ENCODE results near the gene TEX261. TPM values are rescaled to one million over a fixed set of nuclear protein-coding genes. Genes with fewer than 3 reads are reported as not detected.

The TEX261 gene
- polyA plus RNA-seq, 1 of the 3 experiments (the other 2 are of a cell fraction), result 44.3 TPM

DNA sequence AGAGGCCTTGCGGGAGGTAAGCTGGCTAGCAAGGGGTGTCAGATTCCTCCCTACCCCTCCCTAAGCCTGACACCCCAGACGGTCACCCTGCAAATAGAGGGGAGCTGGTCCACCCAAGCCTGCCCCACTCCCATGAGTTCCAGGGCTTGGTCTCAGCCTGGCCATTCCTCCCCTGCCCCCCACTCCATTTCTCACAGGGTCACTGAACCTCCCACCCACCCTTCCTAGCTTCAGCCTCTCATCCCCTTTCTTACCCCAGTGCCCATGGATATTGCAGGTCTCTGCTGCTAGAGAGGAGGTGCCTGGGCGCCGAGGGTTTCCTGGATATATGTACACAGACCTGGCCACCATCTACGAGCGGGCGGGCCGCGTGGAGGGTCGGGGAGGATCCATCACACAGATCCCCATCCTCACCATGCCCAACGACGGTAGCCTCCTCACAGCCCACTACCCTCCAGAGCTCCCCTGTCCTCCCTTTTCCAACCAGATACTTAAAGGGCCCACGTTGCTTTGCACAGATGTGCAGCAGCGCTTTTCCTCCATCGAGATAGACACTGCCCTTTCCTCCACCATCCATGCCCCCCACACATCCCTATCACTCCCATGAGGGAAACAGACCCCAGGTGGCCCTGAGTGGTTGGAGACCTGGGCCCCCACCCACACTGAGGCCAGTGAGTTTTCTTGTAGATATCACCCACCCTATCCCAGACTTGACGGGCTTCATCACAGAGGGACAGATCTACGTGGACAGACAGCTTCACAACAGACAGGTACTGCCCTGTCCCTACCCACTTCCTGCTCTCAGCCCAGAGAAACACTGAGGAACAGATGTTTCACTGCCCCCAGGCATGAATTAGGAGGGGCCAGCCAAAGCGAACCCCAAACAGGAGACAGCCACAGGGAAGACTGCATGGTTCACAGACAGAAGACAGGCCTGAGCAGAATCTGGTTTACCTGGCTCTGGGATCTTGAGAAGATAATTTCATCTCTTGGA, 31.5 kb downstream of the TEX261 start:
- no peaks in the 10 kb centered on the region for H3K27me3 ChIP-seq (ENCODE audit: insufficient read depth)
- no peaks in the 10 kb centered on the region; a peak in 1 of 4 replicates for H3K4me1 ChIP-seq (ENCODE audit: control insufficient read depth in 1 of 2, insufficient read depth in 2 of 2, low read depth in 1 of 2, low read length in 1 of 2)
- DNase-seq, result peak; percentile 17
- no peak overlapping the region for H3K4me2 ChIP-seq
- TF ChIP-seq FOXM1 (IDR thresholded peaks at IDR 0.05; ENCODE audit: low read depth) (no peak), YY1 (IDR thresholded peaks at IDR 0.05; ENCODE audit: low read depth) (no peak), JUND (IDR thresholded peaks at IDR 0.05) (no peak), FOSL2 (IDR thresholded peaks at IDR 0.05; ENCODE audit: borderline replicate concordance, low read depth) (no peak), MEF2A (IDR thresholded peaks at IDR 0.05; ENCODE audit: borderline replicate concordance, low read depth) (no peak), TEAD4 (IDR thresholded peaks at IDR 0.05; ENCODE audit: borderline replicate concordance, insufficient read depth) (no peak), RCOR1 (IDR thresholded peaks at IDR 0.05; ENCODE audit: low read length) (no peak), SMC3 (IDR thresholded peaks at IDR 0.05; ENCODE audit: low read depth, low read length) (no peak), TAF1 (IDR thresholded peaks at IDR 0.05; ENCODE audit: borderline replicate concordance, low read depth, low read length) (no peak), RFX5 (IDR thresholded peaks at IDR 0.05; ENCODE audit: low read length) (no peak)
- TF ChIP-seq, protein P1, sequence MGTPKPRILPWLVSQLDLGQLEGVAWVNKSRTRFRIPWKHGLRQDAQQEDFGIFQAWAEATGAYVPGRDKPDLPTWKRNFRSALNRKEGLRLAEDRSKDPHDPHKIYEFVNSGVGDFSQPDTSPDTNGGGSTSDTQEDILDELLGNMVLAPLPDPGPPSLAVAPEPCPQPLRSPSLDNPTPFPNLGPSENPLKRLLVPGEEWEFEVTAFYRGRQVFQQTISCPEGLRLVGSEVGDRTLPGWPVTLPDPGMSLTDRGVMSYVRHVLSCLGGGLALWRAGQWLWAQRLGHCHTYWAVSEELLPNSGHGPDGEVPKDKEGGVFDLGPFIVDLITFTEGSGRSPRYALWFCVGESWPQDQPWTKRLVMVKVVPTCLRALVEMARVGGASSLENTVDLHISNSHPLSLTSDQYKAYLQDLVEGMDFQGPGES (IDR thresholded peaks at IDR 0.05; ENCODE audit: low read depth, low read length), result no peak
- no peak overlapping the region for H2AFZ ChIP-seq (ENCODE audit: low read depth)
- POLR2A ChIA-PET, result no interaction called here
- no peak overlapping the region for H3K4me3 ChIP-seq (ENCODE audit: low read depth in 2 of 2, low read length in 1 of 2)
- H3F3A ChIP-seq (replicated peaks; ENCODE audit: insufficient read depth), result no peaks in the 10 kb centered on the region
- no peaks in the 10 kb centered on the region for H3K9me2 ChIP-seq
- CTCF ChIA-PET, result interaction anchor here (0.6 to 9.5 kb wide), 15 partner anchors 8 to 178 kb away, joined by 3 to 93 read pairs (median 5); no protein-coding TSS in a partner anchor
- WGBS (ENCODE audit: low lambda C conversion rate), result 76% methylated on average over 16 of the region's 18 CpGs
- H3K27ac ChIP-seq (ENCODE audit: low read depth in 2 of 2, low read length in 1 of 2), result no peak overlapping the region
- H3K9me3 ChIP-seq, result no peaks in the 10 kb centered on the region
- no peaks in the 10 kb centered on the region for H3K79me2 ChIP-seq (ENCODE audit: insufficient read depth)
- no peaks in the 10 kb centered on the region for H4K20me1 ChIP-seq (ENCODE audit: insufficient read depth)
- H3K9ac ChIP-seq, result no peak overlapping the region
- no peaks in the 10 kb centered on the region for H3K36me3 ChIP-seq (replicated peaks in 1 of 2; ENCODE audit: control insufficient read depth in 1 of 2, insufficient read depth in 2 of 2, low read length in 1 of 2)

DNA sequence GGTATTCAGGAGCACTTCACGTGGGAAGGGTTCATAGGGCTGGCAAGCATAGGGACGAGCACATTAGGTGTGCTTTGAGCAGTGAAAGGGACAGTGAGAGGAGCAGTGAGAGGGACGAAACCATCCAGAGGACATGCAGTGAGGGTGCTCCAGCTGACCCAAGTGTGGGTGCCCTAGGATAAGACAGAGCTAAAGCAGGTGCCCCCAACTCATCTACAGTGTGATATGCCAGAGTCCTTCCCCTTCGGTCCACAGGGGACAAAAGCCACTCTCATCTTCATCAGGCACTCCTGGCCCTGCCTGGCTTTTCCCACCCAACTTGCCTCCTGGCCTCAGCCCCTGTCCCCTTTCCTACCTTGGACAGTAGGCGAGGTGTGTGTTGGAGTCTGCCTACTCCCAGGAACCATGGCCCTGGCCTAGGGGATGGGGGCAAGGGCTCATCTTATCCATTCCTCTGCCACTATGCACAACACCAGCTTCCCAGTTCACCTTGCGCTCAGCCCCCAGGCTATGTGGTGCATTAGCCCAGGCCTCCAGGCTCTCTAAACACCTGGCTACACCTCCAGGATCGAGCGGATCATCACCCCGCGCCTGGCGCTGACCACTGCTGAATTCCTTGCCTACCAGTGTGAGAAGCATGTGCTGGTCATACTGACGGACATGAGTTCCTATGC, 32.3 kb downstream of the TEX261 start:
- WGBS (ENCODE audit: low lambda C conversion rate), result 86% methylated on average over 12 of the region's 12 CpGs
- POLR2A ChIA-PET, result no interaction called here
- CTCF ChIA-PET, result interaction anchor here (0.6 to 9.5 kb wide), 10 partner anchors 13 to 107 kb away, joined by 3 to 93 read pairs (median 5); partner anchors contain the start of gene ANKRD53
- TF ChIP-seq EP300 (IDR thresholded peaks at IDR 0.05; ENCODE audit: borderline replicate concordance in 1 of 2, low read depth in 1 of 2, low read length in 1 of 2) (no peak), YY1 (IDR thresholded peaks at IDR 0.05; ENCODE audit: low read depth) (no peak), TCF12 (IDR thresholded peaks at IDR 0.05) (no peak), NFIC (IDR thresholded peaks at IDR 0.05; ENCODE audit: borderline replicate concordance) (no peak), TEAD4 (IDR thresholded peaks at IDR 0.05; ENCODE audit: borderline replicate concordance, insufficient read depth) (no peak), SMC3 (IDR thresholded peaks at IDR 0.05; ENCODE audit: low read depth, low read length) (no peak), EZH2phosphoT487 (IDR thresholded peaks at IDR 0.05; ENCODE audit: borderline replicate concordance, low read depth) (no peak), GATA2 (CRISPR knock-in tag; IDR thresholded peaks at IDR 0.05) (no peak), GABPA (IDR thresholded peaks at IDR 0.05; ENCODE audit: low read depth) (no peak), FOSL2 (IDR thresholded peaks at IDR 0.05; ENCODE audit: borderline replicate concordance, low read depth) (no peak), ELF1 (IDR thresholded peaks at IDR 0.05) (no peak), NRF1 (IDR thresholded peaks at IDR 0.05; ENCODE audit: low read depth, low read length) (no peak)
- TF ChIP-seq, protein P2, sequence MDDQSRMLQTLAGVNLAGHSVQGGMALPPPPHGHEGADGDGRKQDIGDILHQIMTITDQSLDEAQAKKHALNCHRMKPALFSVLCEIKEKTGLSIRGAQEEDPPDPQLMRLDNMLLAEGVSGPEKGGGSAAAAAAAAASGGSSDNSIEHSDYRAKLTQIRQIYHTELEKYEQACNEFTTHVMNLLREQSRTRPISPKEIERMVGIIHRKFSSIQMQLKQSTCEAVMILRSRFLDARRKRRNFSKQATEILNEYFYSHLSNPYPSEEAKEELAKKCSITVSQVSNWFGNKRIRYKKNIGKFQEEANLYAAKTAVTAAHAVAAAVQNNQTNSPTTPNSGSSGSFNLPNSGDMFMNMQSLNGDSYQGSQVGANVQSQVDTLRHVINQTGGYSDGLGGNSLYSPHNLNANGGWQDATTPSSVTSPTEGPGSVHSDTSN (IDR thresholded peaks at IDR 0.05), result no peak
- TF ChIP-seq, protein P3, sequence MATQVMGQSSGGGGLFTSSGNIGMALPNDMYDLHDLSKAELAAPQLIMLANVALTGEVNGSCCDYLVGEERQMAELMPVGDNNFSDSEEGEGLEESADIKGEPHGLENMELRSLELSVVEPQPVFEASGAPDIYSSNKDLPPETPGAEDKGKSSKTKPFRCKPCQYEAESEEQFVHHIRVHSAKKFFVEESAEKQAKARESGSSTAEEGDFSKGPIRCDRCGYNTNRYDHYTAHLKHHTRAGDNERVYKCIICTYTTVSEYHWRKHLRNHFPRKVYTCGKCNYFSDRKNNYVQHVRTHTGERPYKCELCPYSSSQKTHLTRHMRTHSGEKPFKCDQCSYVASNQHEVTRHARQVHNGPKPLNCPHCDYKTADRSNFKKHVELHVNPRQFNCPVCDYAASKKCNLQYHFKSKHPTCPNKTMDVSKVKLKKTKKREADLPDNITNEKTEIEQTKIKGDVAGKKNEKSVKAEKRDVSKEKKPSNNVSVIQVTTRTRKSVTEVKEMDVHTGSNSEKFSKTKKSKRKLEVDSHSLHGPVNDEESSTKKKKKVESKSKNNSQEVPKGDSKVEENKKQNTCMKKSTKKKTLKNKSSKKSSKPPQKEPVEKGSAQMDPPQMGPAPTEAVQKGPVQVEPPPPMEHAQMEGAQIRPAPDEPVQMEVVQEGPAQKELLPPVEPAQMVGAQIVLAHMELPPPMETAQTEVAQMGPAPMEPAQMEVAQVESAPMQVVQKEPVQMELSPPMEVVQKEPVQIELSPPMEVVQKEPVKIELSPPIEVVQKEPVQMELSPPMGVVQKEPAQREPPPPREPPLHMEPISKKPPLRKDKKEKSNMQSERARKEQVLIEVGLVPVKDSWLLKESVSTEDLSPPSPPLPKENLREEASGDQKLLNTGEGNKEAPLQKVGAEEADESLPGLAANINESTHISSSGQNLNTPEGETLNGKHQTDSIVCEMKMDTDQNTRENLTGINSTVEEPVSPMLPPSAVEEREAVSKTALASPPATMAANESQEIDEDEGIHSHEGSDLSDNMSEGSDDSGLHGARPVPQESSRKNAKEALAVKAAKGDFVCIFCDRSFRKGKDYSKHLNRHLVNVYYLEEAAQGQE (IDR thresholded peaks at IDR 0.05; ENCODE audit: low read depth, low read length), result no peak

More for the DNA sequence above, 32.3 kb downstream of the TEX261 start:
- Histone ChIP-seq H3K4me1 (ENCODE audit: control insufficient read depth in 1 of 2, insufficient read depth in 2 of 2, low read depth in 1 of 2, low read length in 1 of 2) (no peaks in the 10 kb centered on the region; a peak in 1 of 4 replicates), H3K27me3 (ENCODE audit: insufficient read depth) (no peaks in the 10 kb centered on the region), H3K36me3 (replicated peaks in 1 of 2; ENCODE audit: control insufficient read depth in 1 of 2, insufficient read depth in 2 of 2, low read length in 1 of 2) (no peaks in the 10 kb centered on the region), H3K4me3 (ENCODE audit: low read depth in 2 of 2, low read length in 1 of 2) (no peak overlapping the region), H3K9me3 (no peaks in the 10 kb centered on the region), H3K4me2 (no peak overlapping the region), H3K9ac (no peak overlapping the region), H3K27ac (ENCODE audit: low read depth in 2 of 2, low read length in 1 of 2) (no peak overlapping the region), H3F3A (replicated peaks; ENCODE audit: insufficient read depth) (no peaks in the 10 kb centered on the region), H3K79me2 (ENCODE audit: insufficient read depth) (no peaks in the 10 kb centered on the region), H2AFZ (ENCODE audit: low read depth) (no peak overlapping the region), H4K20me1 (ENCODE audit: insufficient read depth) (no peaks in the 10 kb centered on the region), H3K9me2 (no peaks in the 10 kb centered on the region)
- peak; percentile 13 for DNase-seq
